Neural progenitor cell (in vitro differentiated cells): ENCODE measurements around the gene RRP1.

ENCODE experiments used
- EZH2 ChIP-seq: fragments of 200-600 bp; sonication (generic); IDR thresholded peaks from 2 replicates; pipeline ENCODE4 v1.6.1; 2017; ENCODE audit warnings: antibody characterized with exemption, mild to moderate bottlenecking, moderate library complexity
- TF ChIP-seq, protein P1 (sequence below): fragments of 200-600 bp; sonication (generic); IDR thresholded peaks from 2 replicates; pipeline ENCODE4 v1.5.1; 2017; ENCODE audit warnings: antibody characterized with exemption, mild to moderate bottlenecking

DNA sequence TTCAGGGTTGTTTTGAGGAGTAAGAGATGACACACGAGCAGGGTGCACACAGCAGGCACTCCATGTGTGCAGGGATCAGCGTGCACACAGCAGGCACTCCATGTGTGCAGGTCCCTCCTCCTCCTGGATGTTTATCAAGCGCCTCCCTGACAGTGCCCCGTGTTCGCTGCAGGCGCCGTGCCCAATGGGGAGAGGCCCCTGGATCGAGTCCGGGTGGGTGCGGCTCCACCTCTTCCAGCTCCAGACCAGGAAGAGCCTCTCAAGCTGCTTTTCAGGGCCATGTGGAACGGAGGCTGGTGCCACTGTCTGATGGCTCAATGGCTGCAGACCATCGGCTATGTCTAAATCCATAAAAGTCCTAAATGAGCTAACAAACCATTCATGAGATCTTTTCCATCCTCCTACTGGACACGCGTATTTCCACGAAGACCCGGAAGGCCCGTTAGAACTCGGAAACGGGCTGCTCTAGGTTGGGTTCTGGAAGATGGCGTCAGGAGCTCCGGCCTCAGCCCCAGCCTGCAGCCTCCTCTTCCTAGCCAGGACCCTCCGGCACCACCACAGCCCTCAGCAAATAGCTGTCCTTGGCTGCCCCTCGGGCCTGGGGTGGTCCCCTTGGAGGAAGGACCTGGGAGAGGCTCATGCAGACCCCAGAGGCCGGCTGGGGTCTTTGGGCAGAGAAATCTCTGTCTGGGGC, 36.0 kb downstream of the RRP1 start:
- TF ChIP-seq, protein P1, sequence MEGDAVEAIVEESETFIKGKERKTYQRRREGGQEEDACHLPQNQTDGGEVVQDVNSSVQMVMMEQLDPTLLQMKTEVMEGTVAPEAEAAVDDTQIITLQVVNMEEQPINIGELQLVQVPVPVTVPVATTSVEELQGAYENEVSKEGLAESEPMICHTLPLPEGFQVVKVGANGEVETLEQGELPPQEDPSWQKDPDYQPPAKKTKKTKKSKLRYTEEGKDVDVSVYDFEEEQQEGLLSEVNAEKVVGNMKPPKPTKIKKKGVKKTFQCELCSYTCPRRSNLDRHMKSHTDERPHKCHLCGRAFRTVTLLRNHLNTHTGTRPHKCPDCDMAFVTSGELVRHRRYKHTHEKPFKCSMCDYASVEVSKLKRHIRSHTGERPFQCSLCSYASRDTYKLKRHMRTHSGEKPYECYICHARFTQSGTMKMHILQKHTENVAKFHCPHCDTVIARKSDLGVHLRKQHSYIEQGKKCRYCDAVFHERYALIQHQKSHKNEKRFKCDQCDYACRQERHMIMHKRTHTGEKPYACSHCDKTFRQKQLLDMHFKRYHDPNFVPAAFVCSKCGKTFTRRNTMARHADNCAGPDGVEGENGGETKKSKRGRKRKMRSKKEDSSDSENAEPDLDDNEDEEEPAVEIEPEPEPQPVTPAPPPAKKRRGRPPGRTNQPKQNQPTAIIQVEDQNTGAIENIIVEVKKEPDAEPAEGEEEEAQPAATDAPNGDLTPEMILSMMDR, result no peak
- no peak for TF ChIP-seq EZH2
